Measurements from ENCODE around the gene TRAF3IP1.
A peak's percentile ranks its signal among the peaks of the same experiment; 100 is the strongest.

The TRAF3IP1 gene

DNA sequence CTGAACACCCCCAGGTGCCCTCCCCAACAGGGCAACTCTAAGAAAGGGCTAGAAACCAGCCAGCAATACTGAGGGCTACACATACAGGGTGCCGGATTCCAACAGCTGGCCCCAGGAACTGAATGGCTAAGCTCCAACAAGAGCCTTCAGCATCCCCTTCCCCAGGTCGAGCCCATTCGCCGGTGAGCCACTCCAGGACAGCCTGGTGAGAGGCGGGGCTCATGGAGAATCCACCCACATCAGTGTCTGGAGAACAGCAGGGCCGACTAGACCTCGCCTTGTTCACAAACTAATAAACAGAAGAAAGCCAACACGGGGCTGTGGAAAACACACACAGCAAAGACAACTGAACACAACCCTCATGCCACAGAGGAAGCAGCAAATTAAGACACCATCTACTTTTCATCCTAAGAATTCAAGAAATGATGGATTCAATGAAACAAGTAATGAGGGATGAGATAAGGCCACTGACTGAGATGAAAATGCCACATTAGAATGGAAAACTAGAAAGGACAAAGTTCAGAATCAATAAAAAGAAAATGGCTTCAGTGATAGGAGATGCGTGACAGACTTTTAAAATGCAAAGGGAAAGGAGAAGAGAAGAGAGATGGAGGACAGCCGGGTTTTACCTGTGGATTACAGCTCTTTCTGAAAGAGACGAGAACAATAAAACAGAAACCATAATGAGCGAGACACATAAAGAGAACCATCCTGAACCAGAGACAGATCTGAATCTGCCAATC, 40.1 kb upstream of the TRAF3IP1 start:
- no peak for DNase-seq (ENCODE audit: low read depth)
- no peaks in the 10 kb centered on the region for H3K9me3 ChIP-seq (ENCODE audit: control insufficient read depth, low read length)
- peaks cover 4% of the 10 kb centered on the region for H3K4me1 ChIP-seq (ENCODE audit: control insufficient read depth, insufficient read depth, low read length)
- H3K9ac ChIP-seq (ENCODE audit: low read length), result no peak overlapping the region
- peaks cover 17% of the 10 kb centered on the region for H3K36me3 ChIP-seq (ENCODE audit: control insufficient read depth, insufficient read depth, low read length, severe bottlenecking)
- H3K27me3 ChIP-seq (replicated peaks; ENCODE audit: control insufficient read depth, insufficient read depth, low read length), result no peaks in the 10 kb centered on the region
- H3K4me3 ChIP-seq (ENCODE audit: low read length), result no peak overlapping the region

DNA sequence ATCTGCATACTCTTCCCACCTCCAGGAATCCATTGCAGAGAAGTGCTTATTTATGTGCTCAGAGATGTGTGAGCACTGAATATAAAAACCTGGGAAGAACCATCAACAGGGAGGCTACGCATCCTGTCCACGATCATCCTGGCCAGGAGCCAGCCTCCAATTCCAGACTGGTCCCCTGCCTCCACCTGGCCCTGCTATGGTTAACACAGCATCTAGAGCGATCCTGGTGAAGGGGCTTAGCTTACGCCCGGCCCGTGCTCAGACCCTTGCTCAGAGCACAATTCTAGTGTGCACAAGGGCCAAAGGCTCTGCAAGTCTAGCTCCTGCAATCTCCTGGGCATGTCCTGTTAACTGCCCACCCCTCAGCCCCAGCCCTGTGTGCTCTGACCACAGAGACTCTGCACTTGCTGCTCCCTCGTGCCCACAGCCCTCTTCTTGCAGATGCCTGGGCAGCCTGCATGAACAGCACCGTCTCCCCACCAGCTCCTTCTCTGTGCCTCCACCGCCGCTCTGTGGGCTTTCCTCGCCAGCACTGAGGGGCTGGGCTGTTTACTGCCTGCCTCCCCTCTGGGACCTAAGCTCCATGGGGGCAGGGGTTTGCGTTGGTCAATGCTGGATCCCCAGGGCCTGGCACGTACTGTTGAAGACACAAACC, 38.4 kb upstream of the TRAF3IP1 start:
- H3K36me3 ChIP-seq (ENCODE audit: control insufficient read depth, insufficient read depth, low read length, severe bottlenecking), result peaks cover under 1% of the 10 kb centered on the region
- DNase-seq (ENCODE audit: low read depth), result no peak
- no peak overlapping the region for H3K4me3 ChIP-seq (ENCODE audit: low read length)
- peaks cover 21% of the 10 kb centered on the region for H3K4me1 ChIP-seq (ENCODE audit: control insufficient read depth, insufficient read depth, low read length)
- H3K9me3 ChIP-seq (ENCODE audit: control insufficient read depth, low read length), result no peaks in the 10 kb centered on the region
- no peaks in the 10 kb centered on the region for H3K27me3 ChIP-seq (replicated peaks; ENCODE audit: control insufficient read depth, insufficient read depth, low read length)
- H3K9ac ChIP-seq (ENCODE audit: low read length), result no peak overlapping the region

DNA sequence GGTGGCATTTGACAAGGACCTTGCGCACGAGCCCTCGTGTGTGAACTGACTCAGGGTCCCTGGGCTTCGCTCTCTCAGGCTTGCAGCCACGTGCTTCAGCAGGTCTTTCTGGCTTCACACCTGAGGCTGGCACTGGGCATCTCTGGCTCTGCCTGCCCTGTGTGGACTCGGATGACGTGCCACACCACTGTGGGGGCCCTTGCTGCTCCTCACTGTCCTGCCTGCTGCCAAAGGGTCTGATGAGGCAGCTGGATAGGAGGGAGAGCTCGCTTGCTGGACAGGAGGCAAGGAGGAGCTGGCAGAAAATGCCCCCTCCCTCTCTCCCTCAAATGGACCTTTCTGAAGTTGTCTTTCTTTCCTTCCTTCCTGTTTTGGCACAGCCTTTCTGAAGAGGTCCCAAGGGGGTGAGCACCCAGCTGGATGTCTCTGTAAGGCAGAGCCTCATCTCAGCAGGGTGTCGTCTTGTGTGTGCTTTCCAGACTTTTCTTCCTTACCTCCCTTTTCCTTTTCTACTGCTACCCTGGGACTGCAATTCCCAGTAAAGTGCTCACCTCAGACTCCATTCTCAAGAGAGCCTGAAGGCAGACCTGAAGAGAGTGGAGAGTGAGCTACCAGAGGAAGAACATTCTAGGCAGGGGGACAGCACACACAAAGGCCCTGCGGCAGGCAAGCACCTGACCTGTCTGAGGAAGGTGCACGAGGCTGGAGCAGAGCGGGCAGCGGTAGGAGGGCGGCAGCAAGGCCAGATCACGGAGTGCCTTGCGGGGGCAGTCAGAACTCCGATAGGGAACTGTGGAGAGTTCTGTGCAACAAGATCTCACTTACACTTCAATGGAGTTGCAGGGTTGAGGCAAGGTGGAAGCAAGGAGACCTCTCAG, 37.2 kb upstream of the TRAF3IP1 start:
- no peaks in the 10 kb centered on the region for H3K27me3 ChIP-seq (replicated peaks; ENCODE audit: control insufficient read depth, insufficient read depth, low read length)
- H3K4me3 ChIP-seq (ENCODE audit: low read length), result no peak overlapping the region
- no peaks in the 10 kb centered on the region for H3K36me3 ChIP-seq (ENCODE audit: control insufficient read depth, insufficient read depth, low read length, severe bottlenecking)
- no peak for DNase-seq (ENCODE audit: low read depth)
- H3K9ac ChIP-seq (ENCODE audit: low read length), result no peak overlapping the region
- H3K9me3 ChIP-seq (ENCODE audit: control insufficient read depth, low read length), result no peaks in the 10 kb centered on the region
- H3K4me1 ChIP-seq (ENCODE audit: control insufficient read depth, insufficient read depth, low read length), result peaks cover 32% of the 10 kb centered on the region

DNA sequence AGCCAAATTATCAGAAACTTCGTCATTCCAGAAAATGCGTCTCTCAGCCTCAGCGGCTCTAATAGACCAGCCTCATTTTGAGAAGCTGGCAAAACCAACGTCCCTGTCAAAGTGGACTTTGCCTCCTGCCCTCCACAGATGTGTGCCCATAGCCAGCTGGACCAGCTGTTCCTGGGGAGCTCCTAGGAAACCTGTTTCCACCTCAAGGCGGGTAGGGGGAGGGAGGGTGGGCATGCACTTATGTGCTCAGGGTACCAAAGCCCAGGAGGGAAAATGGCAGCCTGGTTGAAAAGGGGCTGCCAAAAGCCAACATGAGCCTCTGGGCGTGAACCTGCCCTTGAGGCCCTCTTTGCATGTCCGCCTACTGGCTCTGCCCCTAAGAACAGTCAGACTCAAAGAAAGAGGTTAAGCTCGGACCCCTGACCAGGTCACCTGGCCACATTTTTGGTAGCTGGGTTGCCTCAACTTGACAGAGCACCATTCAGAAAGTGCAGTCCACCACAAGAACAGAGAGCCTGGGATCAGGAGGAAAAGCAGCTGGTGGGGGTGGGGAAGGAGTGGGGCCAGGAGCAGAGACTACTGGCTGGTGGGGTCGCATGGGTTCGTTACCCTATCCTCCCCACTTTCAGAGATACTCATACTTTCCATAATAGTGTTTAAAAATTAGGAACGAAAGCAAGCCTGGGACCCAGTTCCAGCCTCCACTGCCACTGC, 35.4 kb upstream of the TRAF3IP1 start:
- Histone ChIP-seq H3K4me3 (ENCODE audit: low read length) (peak overlapping the region; percentile 63), H3K27me3 (replicated peaks; ENCODE audit: control insufficient read depth, insufficient read depth, low read length) (no peaks in the 10 kb centered on the region), H3K9ac (ENCODE audit: low read length) (peak overlapping the region; percentile 69), H3K4me1 (ENCODE audit: control insufficient read depth, insufficient read depth, low read length) (peaks cover 36% of the 10 kb centered on the region), H3K9me3 (ENCODE audit: control insufficient read depth, low read length) (no peaks in the 10 kb centered on the region), H3K36me3 (ENCODE audit: control insufficient read depth, insufficient read depth, low read length, severe bottlenecking) (no peaks in the 10 kb centered on the region)
- DNase-seq (ENCODE audit: low read depth), result no peak

DNA sequence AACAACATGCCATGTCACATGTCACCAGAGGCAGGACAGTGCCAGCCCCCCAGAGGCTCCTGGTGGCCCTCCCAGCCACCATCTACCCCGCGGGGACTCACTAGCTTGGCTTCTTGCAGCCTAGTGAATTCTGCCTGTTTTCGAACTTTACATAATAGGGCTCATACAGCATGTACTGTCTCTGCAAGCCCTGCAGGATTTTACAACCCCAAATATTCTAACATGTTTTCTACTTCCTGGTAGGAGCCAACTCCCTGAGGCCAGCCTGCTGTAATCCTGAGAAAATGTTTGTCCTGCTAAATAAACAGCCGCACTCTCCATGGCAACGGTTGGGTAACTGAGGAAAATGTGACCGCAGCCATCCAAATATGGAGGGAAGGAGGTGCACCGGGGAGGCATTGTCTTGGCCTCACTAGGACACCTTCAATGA, 34.6 kb upstream of the TRAF3IP1 start:
- Histone ChIP-seq H3K9me3 (ENCODE audit: control insufficient read depth, low read length) (no peaks in the 10 kb centered on the region), H3K4me3 (ENCODE audit: low read length) (peak overlapping the region; percentile 63), H3K9ac (ENCODE audit: low read length) (peak overlapping the region; percentile 69), H3K4me1 (ENCODE audit: control insufficient read depth, insufficient read depth, low read length) (peaks cover 36% of the 10 kb centered on the region), H3K27me3 (replicated peaks; ENCODE audit: control insufficient read depth, insufficient read depth, low read length) (no peaks in the 10 kb centered on the region), H3K36me3 (ENCODE audit: control insufficient read depth, insufficient read depth, low read length, severe bottlenecking) (no peaks in the 10 kb centered on the region)
- DNase-seq (ENCODE audit: low read depth), result peak; percentile 98

DNA sequence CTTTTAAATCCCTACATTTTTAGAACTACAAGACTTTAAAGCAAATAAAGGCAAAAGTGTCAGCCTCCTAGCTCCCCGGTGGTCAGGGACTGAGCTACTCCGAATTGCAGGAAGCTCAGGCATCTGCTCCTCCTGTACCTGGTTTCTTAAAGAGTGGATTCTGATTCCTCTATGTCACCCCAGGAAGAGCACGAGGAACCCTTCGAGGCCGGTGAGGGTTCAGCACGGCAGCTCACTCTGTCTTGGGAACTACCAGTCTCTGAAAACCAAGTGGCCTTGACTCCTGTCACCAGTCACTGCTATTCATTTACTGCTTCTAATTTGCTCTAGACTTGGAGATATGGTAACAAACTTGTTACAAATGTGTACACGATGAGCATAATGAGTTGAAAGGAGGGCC, 34.2 kb upstream of the TRAF3IP1 start:
- peak overlapping the region; percentile 63 for H3K4me3 ChIP-seq (ENCODE audit: low read length)
- H3K36me3 ChIP-seq (ENCODE audit: control insufficient read depth, insufficient read depth, low read length, severe bottlenecking), result no peaks in the 10 kb centered on the region
- peaks cover 36% of the 10 kb centered on the region for H3K4me1 ChIP-seq (ENCODE audit: control insufficient read depth, insufficient read depth, low read length)
- H3K9ac ChIP-seq (ENCODE audit: low read length), result peak overlapping the region; percentile 57
- H3K9me3 ChIP-seq (ENCODE audit: control insufficient read depth, low read length), result no peaks in the 10 kb centered on the region
- H3K27me3 ChIP-seq (replicated peaks; ENCODE audit: control insufficient read depth, insufficient read depth, low read length), result no peaks in the 10 kb centered on the region
- DNase-seq (ENCODE audit: low read depth), result no peak

DNA sequence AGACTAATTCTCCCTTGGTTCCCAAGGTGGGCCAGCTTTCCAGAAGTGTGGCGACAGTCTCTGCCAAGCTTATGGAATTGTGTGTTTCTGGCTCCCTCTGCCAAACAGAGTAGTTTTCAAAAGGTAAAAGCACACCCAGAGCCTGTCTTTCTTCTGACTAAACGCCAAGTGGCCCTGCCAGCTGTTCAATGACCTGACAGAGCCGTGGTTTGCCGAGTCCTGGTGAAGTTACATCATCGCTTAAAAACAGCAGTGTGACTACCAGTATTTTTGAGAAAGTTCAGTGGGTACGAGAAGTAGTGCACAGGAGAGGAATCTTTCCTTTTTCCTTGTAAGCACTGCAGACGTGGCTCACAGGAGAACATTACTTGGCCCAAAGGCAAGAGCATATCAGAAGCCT, 33.8 kb upstream of the TRAF3IP1 start:
- peak overlapping the region; percentile 57 for H3K9ac ChIP-seq (ENCODE audit: low read length)
- peak overlapping the region; percentile 90 for H3K4me3 ChIP-seq (ENCODE audit: low read length)
- no peaks in the 10 kb centered on the region for H3K27me3 ChIP-seq (replicated peaks; ENCODE audit: control insufficient read depth, insufficient read depth, low read length)
- no peaks in the 10 kb centered on the region for H3K36me3 ChIP-seq (ENCODE audit: control insufficient read depth, insufficient read depth, low read length, severe bottlenecking)
- peak; percentile 49 for DNase-seq (ENCODE audit: low read depth)
- H3K4me1 ChIP-seq (ENCODE audit: control insufficient read depth, insufficient read depth, low read length), result peaks cover 36% of the 10 kb centered on the region
- H3K9me3 ChIP-seq (ENCODE audit: control insufficient read depth, low read length), result no peaks in the 10 kb centered on the region

DNA sequence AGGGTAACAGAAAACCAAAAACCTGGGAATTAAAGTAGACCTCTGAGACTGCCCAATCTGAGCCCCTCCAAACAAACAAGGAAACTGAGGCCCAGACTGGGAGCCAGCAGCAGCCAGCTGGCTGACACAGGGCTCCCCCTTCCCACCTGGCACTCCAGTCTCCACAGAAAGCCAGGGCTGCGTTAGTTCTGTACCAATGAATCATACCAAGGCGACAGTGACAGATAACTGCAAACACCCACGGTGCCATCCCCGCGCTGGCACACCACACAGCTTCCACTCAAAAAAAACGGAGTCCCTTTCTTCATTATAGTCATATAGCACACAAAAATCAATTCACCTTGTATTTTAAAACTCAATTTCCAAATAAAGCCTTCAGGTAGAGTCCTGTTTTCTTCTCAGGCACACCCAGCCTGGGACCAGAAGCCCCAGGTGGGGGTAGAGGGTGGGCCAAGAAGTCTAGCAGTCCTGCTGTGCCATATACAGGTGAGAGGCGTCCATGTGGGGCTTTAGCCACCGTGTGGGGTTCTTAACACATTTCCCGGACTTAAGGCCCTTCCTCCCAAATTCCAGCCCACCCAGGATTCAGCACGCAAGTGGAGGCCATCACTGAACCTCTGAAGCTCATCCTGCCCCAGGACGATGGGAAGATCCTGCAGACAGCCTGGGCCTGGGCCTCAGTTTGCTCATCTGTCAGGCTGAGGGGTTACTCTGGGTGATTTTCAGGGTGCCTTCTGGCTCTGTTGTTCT, 33.2 kb upstream of the TRAF3IP1 start:
- H3K36me3 ChIP-seq (ENCODE audit: control insufficient read depth, insufficient read depth, low read length, severe bottlenecking), result no peaks in the 10 kb centered on the region
- peaks cover 36% of the 10 kb centered on the region for H3K4me1 ChIP-seq (ENCODE audit: control insufficient read depth, insufficient read depth, low read length)
- no peaks in the 10 kb centered on the region for H3K9me3 ChIP-seq (ENCODE audit: control insufficient read depth, low read length)
- H3K27me3 ChIP-seq (replicated peaks; ENCODE audit: control insufficient read depth, insufficient read depth, low read length), result no peaks in the 10 kb centered on the region
- H3K9ac ChIP-seq (ENCODE audit: low read length), result peak overlapping the region; percentile 87
- peak overlapping the region; percentile 90 for H3K4me3 ChIP-seq (ENCODE audit: low read length)
- DNase-seq (ENCODE audit: low read depth), result peak; percentile 9

DNA sequence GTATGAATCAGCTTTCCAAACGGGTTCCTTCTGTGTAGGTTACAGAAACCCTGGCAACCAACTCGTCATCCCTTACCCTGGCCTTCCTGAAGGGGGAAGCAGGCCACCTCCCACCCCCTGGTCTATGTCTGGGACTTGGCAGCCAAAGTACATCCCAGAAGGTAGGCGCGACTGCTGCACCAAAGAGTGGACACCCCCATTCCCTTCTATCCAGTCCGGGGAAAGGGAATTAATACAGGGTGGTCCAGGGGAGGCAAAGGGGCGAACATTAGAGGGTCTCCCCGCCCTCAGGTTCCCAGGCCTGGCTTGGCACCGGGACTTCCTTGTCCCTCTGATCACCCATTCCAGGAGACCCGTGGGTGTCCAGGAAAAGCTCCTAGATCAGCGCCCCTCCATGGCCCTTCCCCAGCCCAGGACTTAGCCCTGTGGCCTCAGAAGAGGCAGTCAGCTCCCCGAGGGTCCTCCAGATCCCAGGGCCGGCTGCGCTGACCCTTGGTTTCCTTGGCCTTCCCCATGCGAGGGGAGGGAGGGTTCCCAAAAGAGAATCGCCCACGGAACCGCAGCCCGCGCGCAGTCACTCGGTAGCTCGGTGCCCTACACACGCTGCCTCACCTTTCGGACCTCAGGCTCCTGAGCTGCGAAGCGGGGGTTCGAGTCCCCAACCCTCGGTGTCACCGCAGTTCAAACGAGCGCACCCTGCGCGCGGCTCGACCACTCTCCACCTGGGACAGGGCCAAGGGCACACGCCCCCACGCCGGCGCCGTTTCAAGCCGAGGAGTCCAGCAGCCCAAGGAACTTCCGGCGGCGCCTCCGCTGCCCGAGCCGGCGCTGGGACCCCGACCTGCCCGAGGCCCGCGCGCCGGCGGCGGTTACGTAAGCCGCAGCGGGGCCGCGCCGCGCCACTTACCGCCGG, 32.3 kb upstream of the TRAF3IP1 start, which contains the start of gene PER2:
TSS of gene PER2 (minus strand) at position 874 of the 913 bp plus-strand sequence. CDS start 10,674 bp downstream, outside the sequence.
- peak within 1 kb of the TSS; percentile 87 for H3K9ac ChIP-seq (ENCODE audit: low read length)
- no peaks in the 10 kb centered on the region for H3K36me3 ChIP-seq (ENCODE audit: control insufficient read depth, insufficient read depth, low read length, severe bottlenecking)
- H3K4me1 ChIP-seq (ENCODE audit: control insufficient read depth, insufficient read depth, low read length), result peaks cover 36% of the 10 kb centered on the region
- H3K4me3 ChIP-seq (ENCODE audit: low read length), result peak within 1 kb of the TSS; percentile 90
- H3K9me3 ChIP-seq (ENCODE audit: control insufficient read depth, low read length), result no peaks in the 10 kb centered on the region
- peak; percentile 88 for DNase-seq (ENCODE audit: low read depth)
- H3K27me3 ChIP-seq (replicated peaks; ENCODE audit: control insufficient read depth, insufficient read depth, low read length), result no peaks in the 10 kb centered on the region
